H1 (cell line): ENCODE results near the gene STK32C. TPM values are rescaled to one million over a fixed set of nuclear protein-coding genes. Genes with fewer than 3 reads are reported as not detected.

ENCODE experiments used
- BCL11A ChIP-seq, 2 experiments: IDR thresholded peaks; one replicate each; pipeline ENCODE4 v1.6.1; 2011; ENCODE audit warnings: low read depth in 2 of 2, low read length in 2 of 2, mild to moderate bottlenecking in 2 of 2
- CTBP2 ChIP-seq: IDR thresholded peaks from 2 replicates; pipeline ENCODE4 v1.7.0; 2011; ENCODE audit warnings: borderline replicate concordance, mild to moderate bottlenecking, moderate library complexity, mixed read lengths, low read length; ENCODE audit not compliant: insufficient read depth, insufficient read length
- EP300 ChIP-seq, 2 experiments: IDR thresholded peaks; 1 replicate in 1 of 2; 2 replicates in 1 of 2; pipeline ENCODE4 v1.6.1; 2011 to 2012; ENCODE audit warnings: low read depth in 2 of 2, low read length in 2 of 2, mild to moderate bottlenecking in 2 of 2, borderline replicate concordance in 1 of 2, inconsistent platforms in 1 of 2, moderate library complexity in 1 of 2
- EZH2 ChIP-seq: fragments of 200-600 bp; sonication (generic); IDR thresholded peaks from 2 replicates; pipeline ENCODE4 v1.7.1; 2012; ENCODE audit warnings: low read depth, mild to moderate bottlenecking, moderate library complexity, low read length, inconsistent platforms; ENCODE audit not compliant: severe bottlenecking
- GABPA ChIP-seq: IDR thresholded peaks from 2 replicates; pipeline ENCODE4 v1.6.1; 2011; ENCODE audit warnings: mild to moderate bottlenecking, low read length, moderate library complexity, borderline replicate concordance; ENCODE audit not compliant: insufficient read depth
- polyA plus RNA-seq, 7 experiments: library from polyadenylated mRNA; depleted of rRNA in 3 of 7; stranded (reverse) in 5 of 7; unstranded in 2 of 7; fragments of >200 nt in 5 of 7; fragments of 200-250 nt in 2 of 7; gene quantifications; 1 replicate in 5 of 7; 2 replicates in 1 of 7; 4 replicates in 1 of 7; pipeline versions ENCODE4 v1.2.1 to v1.2.3, GENCODE V29; 2011 to 2013; ENCODE audit warnings: missing spikeins in 2 of 7, mixed read lengths in 2 of 7
- total RNA-seq: library from RNA; stranded (reverse); fragmentation: NEBNext Ultra II Directional; extraction: Animal tissue kit (Norgen Biotek cat#: 25700); gene quantifications from 2 replicates; pipeline ENCODE4 v1.2.1, GENCODE V29; 2021

The STK32C gene
- total and polyA plus RNA-seq, 2 of the 8 experiments (the other 6 are each of a cell fraction or from before 2014, with no cell fraction given): 10.6 to 15.6 TPM

DNA sequence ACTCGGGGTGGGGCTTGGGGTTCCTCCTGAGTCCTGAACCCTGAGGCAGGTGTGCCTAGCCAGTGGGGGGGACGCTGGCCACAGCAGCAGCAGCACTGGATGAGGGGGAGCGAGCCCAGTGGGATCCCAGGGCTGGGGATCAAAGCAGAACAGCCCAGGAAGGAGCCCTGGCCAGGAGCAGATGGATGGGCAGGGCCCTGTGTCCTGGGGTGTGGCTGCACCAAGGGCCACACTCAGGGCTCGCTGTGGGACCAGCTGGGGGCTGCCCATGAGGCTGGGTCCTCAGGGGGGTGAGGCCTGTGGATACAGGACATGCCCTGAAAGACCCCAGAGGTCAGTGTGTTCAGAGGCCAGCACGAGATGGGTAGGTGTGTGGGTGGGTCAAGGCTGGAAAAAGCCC is 50.9 kb downstream of the STK32C start (continued):
- TF ChIP-seq CTBP2: no peak
- TF ChIP-seq GABPA: no peak
- TF ChIP-seq EZH2: no peak
- no peak for TF ChIP-seq EP300 (IDR thresholded peaks at IDR 0.05; ENCODE audit: borderline replicate concordance in 1 of 2, low read depth in 2 of 2, low read length in 2 of 2)
- no peak for TF ChIP-seq BCL11A (IDR thresholded peaks at IDR 0.05; ENCODE audit: low read depth in 2 of 2, low read length in 2 of 2)
- TF ChIP-seq, all 59 proteins: peak for 0
